Neuronal stem cell (in vitro differentiated cells): ENCODE results near the gene CIRBP.

Experiments
- DNase-seq: peaks from one replicate; pipeline ENCODE4 v3.0.0-alpha.2; 2013; ENCODE audit warnings: low spot score
- H2AFZ ChIP-seq: one replicate; pipeline ENCODE4 v1.6.1; 2013; ENCODE audit warnings: mild to moderate bottlenecking, low read length, inconsistent platforms
- H2AK5ac ChIP-seq: 2 replicates; pipeline ENCODE4 v1.6.1; 2013; ENCODE audit warnings: low read depth, mild to moderate bottlenecking, inconsistent platforms, low read length, moderate library complexity, mixed read lengths
- H2BK120ac ChIP-seq: 2 replicates; pipeline ENCODE4 v1.6.1; 2013; ENCODE audit warnings: low read depth, mild to moderate bottlenecking, inconsistent platforms, low read length, moderate library complexity, mixed read lengths
- H2BK12ac ChIP-seq: one replicate; pipeline ENCODE4 v1.6.1; 2013; ENCODE audit warnings: low read length, inconsistent platforms
- H2BK15ac ChIP-seq: 2 replicates; pipeline ENCODE4 v1.6.1; 2013; ENCODE audit warnings: mild to moderate bottlenecking, low read length, inconsistent platforms, mixed read lengths
- H2BK5ac ChIP-seq: one replicate; pipeline ENCODE4 v1.6.1; 2013; ENCODE audit warnings: inconsistent platforms, mild to moderate bottlenecking, low read length, moderate library complexity
- H3K14ac ChIP-seq: one replicate; pipeline ENCODE4 v1.6.1; 2013; ENCODE audit warnings: low read length, inconsistent platforms
- H3K18ac ChIP-seq: 2 replicates; pipeline ENCODE4 v1.6.1; 2013; ENCODE audit warnings: low read length, inconsistent platforms
- H3K23ac ChIP-seq: 2 replicates; pipeline ENCODE4 v1.6.1; 2013; ENCODE audit warnings: low read depth, mild to moderate bottlenecking, mixed read lengths, low read length, inconsistent platforms; ENCODE audit not compliant: poor library complexity
- H3K27ac ChIP-seq: replicated peaks from 3 replicates; pipeline ENCODE4 v1.5.1; 2013; ENCODE audit warnings: low read length, inconsistent platforms
- H3K27me3 ChIP-seq, 3 experiments: 2 replicates each; pipeline ENCODE4 v1.6.1; 2013; ENCODE audit warnings: low read length in 3 of 3, mild to moderate bottlenecking in 2 of 3, inconsistent platforms in 1 of 3, low read depth in 1 of 3, mixed read lengths in 1 of 3, moderate library complexity in 1 of 3; ENCODE audit not compliant: control insufficient read depth in 3 of 3, insufficient read depth in 3 of 3
- H3K36me3 ChIP-seq, 2 donors: replicated peaks in 1 of 2; 2 replicates each; pipeline ENCODE4 v1.6.1; 2013; ENCODE audit warnings: low read length in 2 of 2; ENCODE audit not compliant: control insufficient read depth in 2 of 2, insufficient read depth in 2 of 2
- H3K4ac ChIP-seq: 2 replicates; pipeline ENCODE4 v1.6.1; 2013; ENCODE audit warnings: inconsistent platforms, mild to moderate bottlenecking, low read length, moderate library complexity
- H3K4me1 ChIP-seq, 2 donors: 1 replicate in 1 of 2; 2 replicates in 1 of 2; pipeline ENCODE4 v1.6.1; 2013; ENCODE audit warnings: low read length in 2 of 2, low read depth in 1 of 2; ENCODE audit not compliant: control insufficient read depth in 2 of 2, insufficient read depth in 1 of 2
- H3K4me2 ChIP-seq: one replicate; pipeline ENCODE4 v1.6.1; 2013; ENCODE audit warnings: mild to moderate bottlenecking, low read length, inconsistent platforms; ENCODE audit not compliant: insufficient read depth, poor library complexity, severe bottlenecking
- H3K4me3 ChIP-seq, 2 donors: 2 replicates each; pipeline ENCODE4 v1.5.1; 2013; ENCODE audit warnings: low read length in 2 of 2, mild to moderate bottlenecking in 2 of 2, inconsistent platforms in 1 of 2, moderate library complexity in 1 of 2
- H3K79me1 ChIP-seq: one replicate; pipeline ENCODE4 v1.6.1; 2013; ENCODE audit warnings: low read depth, mild to moderate bottlenecking, inconsistent platforms, low read length, moderate library complexity
- H3K9ac ChIP-seq: one replicate; pipeline ENCODE4 v1.6.1; 2013; ENCODE audit warnings: mild to moderate bottlenecking, low read depth, low read length, inconsistent platforms; ENCODE audit not compliant: poor library complexity
- H3K9me3 ChIP-seq, 2 donors: replicated peaks in 1 of 2; 2 replicates each; pipeline versions ENCODE3 to v1.6.1; 2013; ENCODE audit warnings: low read length in 2 of 2, mild to moderate bottlenecking in 2 of 2, inconsistent platforms in 1 of 2, low read depth in 1 of 2, mixed read lengths in 1 of 2, moderate library complexity in 1 of 2; ENCODE audit not compliant: control insufficient read depth in 2 of 2, insufficient read depth in 1 of 2
- H4K8ac ChIP-seq: one replicate; pipeline ENCODE4 v1.6.1; 2013; ENCODE audit warnings: low read depth, mild to moderate bottlenecking, inconsistent platforms, low read length, moderate library complexity
- H4K91ac ChIP-seq: one replicate; pipeline ENCODE4 v1.6.1; 2013; ENCODE audit warnings: low read length, low read depth, mild to moderate bottlenecking, inconsistent platforms; ENCODE audit not compliant: poor library complexity
- WGBS, 2 donors: extraction: QIAGEN DNeasy Blood & Tissue Kit; methylation state at CpG; one replicate each; pipeline ENCODE4 v1.1.7; 2013; ENCODE audit warnings: missing lambda C conversion rate in 2 of 2, mixed read lengths in 1 of 2; ENCODE audit not compliant: insufficient read length in 2 of 2, insufficient replicate concordance in 1 of 2; ENCODE audit errors: extremely low coverage in 2 of 2; 5-methylcytosine and 5-hydroxymethylcytosine counted together

The CIRBP gene

DNA sequence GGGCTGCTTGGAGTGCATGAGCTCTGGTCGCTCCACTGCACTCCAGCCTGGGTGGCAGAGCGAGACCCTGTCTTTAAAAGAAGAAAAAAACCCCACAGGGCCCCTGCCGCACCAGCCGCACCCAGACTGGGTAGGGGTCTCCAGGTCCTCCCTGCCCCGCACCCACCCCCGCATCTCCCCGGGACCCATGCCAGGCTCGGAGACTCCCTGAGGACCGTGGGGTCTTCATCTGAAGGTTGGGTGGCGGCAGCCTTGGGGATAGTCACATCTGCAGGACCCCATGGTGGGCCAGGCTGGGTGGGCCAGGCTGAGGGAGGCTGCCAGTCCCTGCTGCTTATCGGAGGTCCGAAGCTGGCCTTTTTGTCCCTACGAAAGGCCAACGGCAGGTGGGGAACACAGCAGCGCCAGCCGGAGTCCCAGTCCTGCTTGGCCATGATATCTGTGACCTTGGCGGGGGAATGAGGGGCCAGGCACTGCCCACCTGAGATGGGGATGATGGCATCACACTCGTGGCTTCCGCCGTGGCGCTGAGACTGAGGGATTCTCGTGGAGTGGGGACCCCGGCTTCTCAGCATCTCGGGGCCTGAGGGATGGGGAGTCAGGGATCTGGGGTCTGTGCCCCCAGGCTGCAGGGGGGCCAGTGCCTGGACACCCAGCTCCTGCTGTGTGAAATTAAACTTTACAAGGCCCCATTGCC is 27.6 kb downstream of the CIRBP start:
- Histone ChIP-seq H3K18ac (peak overlapping the region; percentile 38), H2AK5ac (peak overlapping the region; percentile 28), H3K4me1 (no peaks in the 10 kb centered on the region), H2AFZ (no peak overlapping the region), H4K91ac (no peak overlapping the region), H2BK12ac (no peak overlapping the region), H2BK120ac (no peak overlapping the region), H3K14ac (no peak overlapping the region), H3K4me3 (peak overlapping the region in 1 of 2 donors; percentile 30), H4K8ac (peak overlapping the region; percentile 96), H3K4me2 (no peak overlapping the region), H3K27ac (no peak overlapping the region), H2BK5ac (no peak overlapping the region), H3K9ac (no peak overlapping the region), H3K36me3 (peaks cover 5 to 12% of the 10 kb centered on the region in 2 donors), H2BK15ac (peak overlapping the region; percentile 67), H3K27me3 (peaks cover 0 to 8% (median 0%) of the 10 kb centered on the region in 3 experiments), H3K79me1 (peaks cover 6% of the 10 kb centered on the region), H3K9me3 (no peaks in the 10 kb centered on the region), H3K4ac (no peak overlapping the region), H3K23ac (no peak overlapping the region)
- DNase-seq = no peak
- no CpG with 5 or more reads among the region's 24 CpGs for WGBS, 2 donors

DNA sequence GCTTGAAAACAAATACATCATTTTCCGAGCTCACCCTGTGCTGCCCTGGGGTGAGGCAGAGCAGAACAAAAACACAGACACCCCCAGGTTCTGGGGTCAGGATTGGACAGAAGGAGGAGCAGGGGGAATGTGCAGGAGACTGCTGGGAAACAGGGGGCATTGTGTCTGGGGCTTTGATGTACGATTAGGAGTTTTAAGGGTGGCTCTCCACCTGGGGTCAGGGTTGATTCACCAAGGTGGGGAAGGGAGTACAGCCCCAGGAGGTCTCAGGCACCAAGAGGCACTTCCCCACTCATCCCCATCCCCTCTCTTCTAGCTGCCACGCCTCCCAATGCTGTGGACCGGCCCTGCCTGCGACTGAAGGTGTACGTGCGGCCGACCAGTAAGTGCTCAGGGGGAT is 29.1 kb downstream of the CIRBP start:
- peak overlapping the region; percentile 50 for H3K9ac ChIP-seq
- H3K4me2 ChIP-seq = no peak overlapping the region
- H3K79me1 ChIP-seq = peaks cover 6% of the 10 kb centered on the region
- H2BK15ac ChIP-seq = no peak overlapping the region
- no peak overlapping the region for H3K18ac ChIP-seq
- no peak overlapping the region for H2BK120ac ChIP-seq
- no peak overlapping the region for H2AK5ac ChIP-seq
- DNase-seq = no peak
- H3K14ac ChIP-seq = no peak overlapping the region
- no peak overlapping the region for H4K91ac ChIP-seq
- no peak overlapping the region for H3K27ac ChIP-seq
- peaks cover 0 to 8% (median 0%) of the 10 kb centered on the region in 3 experiments for H3K27me3 ChIP-seq
- no peak overlapping the region for H2BK5ac ChIP-seq
- no peak overlapping the region for H3K23ac ChIP-seq
- H3K4me3 ChIP-seq = no peak overlapping the region
- H3K9me3 ChIP-seq = no peaks in the 10 kb centered on the region
- WGBS, 2 donors = no CpG with 5 or more reads among the region's 8 CpGs
- no peak overlapping the region for H2BK12ac ChIP-seq
- H3K4me1 ChIP-seq = peaks cover 5 to 11% of the 10 kb centered on the region in 2 donors
- H4K8ac ChIP-seq = no peak overlapping the region
- H2AFZ ChIP-seq = no peak overlapping the region
- H3K4ac ChIP-seq = no peak overlapping the region
- H3K36me3 ChIP-seq = peaks cover 5 to 12% of the 10 kb centered on the region in 2 donors

DNA sequence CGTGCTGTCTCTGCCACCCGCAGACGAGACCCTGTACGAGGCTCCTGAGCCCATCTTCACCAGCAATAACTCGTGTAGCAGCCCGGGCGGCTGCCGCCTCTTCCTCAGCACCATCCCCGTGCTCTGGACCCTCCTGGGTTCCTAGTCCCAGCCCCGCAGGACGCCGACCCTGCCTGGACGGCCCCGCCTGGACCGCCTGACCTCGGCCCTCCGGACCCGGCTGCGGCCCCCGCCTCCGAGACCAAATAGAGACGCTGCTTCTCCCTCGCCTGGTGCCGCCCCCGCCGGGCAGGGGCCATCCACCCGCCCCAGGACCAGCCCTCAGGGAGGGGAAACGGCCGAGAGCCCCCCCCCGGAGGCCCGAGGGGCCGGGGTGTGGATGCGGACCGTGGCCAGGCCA is 30.7 kb downstream of the CIRBP start:
- Histone ChIP-seq H3K9ac (no peak overlapping the region), H3K27ac (no peak overlapping the region), H3K4ac (no peak overlapping the region), H3K18ac (peak overlapping the region; percentile 65), H3K4me1 (peaks cover 5 to 11% of the 10 kb centered on the region in 2 donors), H2BK15ac (no peak overlapping the region), H3K4me2 (no peak overlapping the region), H3K23ac (no peak overlapping the region), H3K79me1 (peaks cover 6% of the 10 kb centered on the region), H2BK5ac (peak overlapping the region; percentile 24), H3K4me3 (no peak overlapping the region), H2AFZ (no peak overlapping the region), H2BK120ac (no peak overlapping the region), H3K14ac (no peak overlapping the region), H2BK12ac (no peak overlapping the region), H3K36me3 (peaks cover 5 to 12% of the 10 kb centered on the region in 2 donors), H3K9me3 (peaks cover 0 to 2% of the 10 kb centered on the region in 2 donors), H4K91ac (no peak overlapping the region), H3K27me3 (peaks cover 0 to 6% (median 0%) of the 10 kb centered on the region in 3 experiments), H4K8ac (no peak overlapping the region), H2AK5ac (peak overlapping the region; percentile 52)
- DNase-seq = no peak
- no CpG with 5 or more reads among the region's 34 CpGs for WGBS, 2 donors

DNA sequence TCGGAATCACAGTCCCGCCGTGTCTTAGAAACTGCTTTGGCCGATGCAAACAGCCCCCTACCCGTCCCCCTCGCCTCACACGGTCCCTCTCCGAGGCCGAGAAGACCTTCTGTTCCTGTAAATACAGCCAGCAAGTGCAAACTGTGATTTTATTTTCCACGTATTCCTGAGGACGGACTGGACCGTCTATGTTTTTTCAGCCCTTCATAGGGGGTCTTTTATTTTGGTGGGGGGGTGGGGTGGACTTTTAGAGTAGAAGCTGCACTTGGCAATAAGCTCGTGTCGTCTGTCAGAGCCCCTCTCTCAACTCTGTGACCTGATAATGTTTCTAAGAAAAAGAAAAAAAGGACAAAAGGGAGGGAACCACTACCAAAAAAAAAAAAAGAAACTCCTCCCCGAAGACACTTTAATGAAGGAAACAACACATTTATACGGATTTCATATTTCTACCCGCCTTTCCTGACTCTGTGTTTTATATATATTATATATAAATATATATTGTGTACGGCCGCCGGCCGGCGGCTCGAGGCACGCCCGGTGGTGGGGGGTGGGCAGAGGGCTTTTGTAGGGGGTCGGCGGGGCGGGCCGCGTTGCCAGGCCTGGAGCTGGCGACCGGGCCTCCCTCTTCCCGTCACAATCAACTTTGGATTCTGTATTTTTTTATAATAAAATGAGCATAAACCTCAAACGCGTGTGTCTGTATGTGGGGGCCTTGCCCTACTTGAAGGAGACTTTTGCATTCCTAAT is 31.8 kb downstream of the CIRBP start:
- peaks cover 5 to 12% of the 10 kb centered on the region in 2 donors for H3K36me3 ChIP-seq
- H3K4me1 ChIP-seq = peaks cover 5 to 11% of the 10 kb centered on the region in 2 donors
- WGBS, 2 donors = no CpG with 5 or more reads among the region's 35 CpGs
- DNase-seq = no peak
- no peak overlapping the region for H2AFZ ChIP-seq
- H3K79me1 ChIP-seq = peaks cover 2% of the 10 kb centered on the region
- H3K9ac ChIP-seq = no peak overlapping the region
- no peak overlapping the region for H2BK12ac ChIP-seq
- no peak overlapping the region for H4K91ac ChIP-seq
- no peak overlapping the region for H2BK15ac ChIP-seq
- H3K9me3 ChIP-seq = peaks cover 0 to 2% of the 10 kb centered on the region in 2 donors
- no peak overlapping the region for H3K23ac ChIP-seq
- H2AK5ac ChIP-seq = no peak overlapping the region
- no peak overlapping the region for H2BK5ac ChIP-seq
- no peak overlapping the region for H4K8ac ChIP-seq
- H3K14ac ChIP-seq = no peak overlapping the region
- H3K27me3 ChIP-seq = peaks cover 0 to 2% (median 0%) of the 10 kb centered on the region in 3 experiments
- H3K4me2 ChIP-seq = no peak overlapping the region
- H3K4me3 ChIP-seq = no peak overlapping the region
- no peak overlapping the region for H3K18ac ChIP-seq
- H2BK120ac ChIP-seq = no peak overlapping the region
- no peak overlapping the region for H3K4ac ChIP-seq
- H3K27ac ChIP-seq = no peak overlapping the region
